Measurements from ENCODE around the gene DUSP2.

DNA sequence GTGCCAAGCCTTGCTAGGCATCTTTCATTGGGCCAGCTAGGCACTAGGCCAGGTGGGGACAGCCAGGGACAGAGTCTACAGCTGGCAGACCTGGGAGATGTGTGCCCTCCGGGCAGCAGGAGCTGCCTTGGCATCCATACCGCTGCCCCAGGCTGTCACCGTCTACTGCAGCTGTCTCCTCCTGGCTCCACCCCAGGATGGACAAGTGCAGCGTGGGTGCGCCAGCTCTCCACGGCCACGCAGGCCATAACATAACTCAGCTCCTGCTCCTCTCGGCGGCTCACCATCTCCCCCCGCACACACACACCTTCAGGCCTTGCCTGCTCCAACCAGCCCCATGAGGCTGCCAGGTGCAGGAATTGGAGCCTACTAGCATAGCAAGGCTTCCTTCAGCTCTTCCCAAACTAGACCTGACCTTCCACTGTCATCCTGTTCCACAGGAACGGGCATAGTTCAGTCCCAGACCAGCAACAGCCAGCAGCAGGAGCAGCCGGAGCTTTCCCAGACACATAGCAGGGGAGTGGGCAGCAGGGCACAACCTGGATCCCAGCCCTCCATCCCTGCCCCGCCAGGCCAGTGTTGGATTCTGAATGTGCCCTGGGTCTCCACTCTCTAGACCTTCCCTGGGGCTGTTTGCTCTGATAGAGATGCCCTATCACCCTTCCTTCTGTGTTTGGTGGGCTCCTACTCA lies 26.4 kb downstream of the DUSP2 start:
- no peak for TF ChIP-seq GATA3 (IDR thresholded peaks at IDR 0.05; ENCODE audit: low read depth, low read length)
- TF ChIP-seq GATA2 (IDR thresholded peaks at IDR 0.05; ENCODE audit: low read depth, low read length), result no peak
